Measurements from ENCODE around the gene SMARCC1.
"Not testable (repeated sequence)": the region's sequence is repeated elsewhere in the genome, so short reads cannot be mapped to it uniquely, and the experiment has no call there.

The SMARCC1 gene

GRCh38 chr3:47781685-47782445 lies at the start of gene SMARCC1:
TSS of gene SMARCC1 (minus strand) at chr3:47781893. CDS start at chr3:47781797, 96 bp downstream.
- peak; percentile 93 for DNase-seq

DNA sequence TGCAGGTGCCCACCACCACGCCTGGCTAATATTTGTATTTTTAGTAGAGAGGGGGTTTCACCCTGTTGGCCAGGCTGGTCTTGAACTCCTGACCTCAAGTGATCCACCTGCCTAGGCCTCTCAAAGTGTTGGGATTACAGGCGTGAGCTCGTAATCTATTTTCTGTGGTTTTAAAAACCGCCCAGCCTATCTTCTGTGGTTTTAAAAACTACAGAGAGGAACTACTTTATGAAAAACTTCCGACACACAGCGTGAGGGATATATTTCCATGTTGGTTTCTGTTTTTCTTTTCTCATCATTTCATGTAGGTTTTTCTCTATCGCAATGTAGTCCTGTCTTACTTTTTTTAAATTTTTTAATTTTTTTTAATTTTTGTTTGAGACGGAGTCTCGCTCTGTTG lies 47.8 kb upstream of the SMARCC1 start:
- DNase-seq, result not testable (repeated sequence)

DNA sequence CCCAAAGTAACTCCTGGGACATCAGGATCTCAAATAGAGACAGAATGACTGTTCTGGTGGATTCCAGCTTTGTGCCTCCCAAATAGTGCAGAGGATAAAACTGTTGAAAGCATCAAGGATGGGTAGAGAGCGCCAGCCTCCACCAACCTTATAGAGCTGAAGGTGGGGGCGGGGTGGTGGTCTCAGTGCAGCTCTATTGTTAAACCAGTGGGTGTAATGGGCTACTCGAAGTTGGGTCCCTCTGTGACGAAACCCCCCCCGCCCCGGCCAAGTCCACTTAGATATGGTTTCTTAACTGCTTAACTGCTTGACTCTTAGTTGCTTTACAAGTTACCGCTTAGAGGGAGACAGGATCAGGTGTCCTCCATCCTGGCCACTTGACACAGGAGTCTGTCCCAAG lies 43.9 kb upstream of the SMARCC1 start:
- no peak for DNase-seq

- DNase-seq, result peak; percentile 56
These were observed 43.1 kb upstream of the SMARCC1 start for GRCh38 chr3:47824541-47825473.

GRCh38 chr3:47817609-47818008 lies 35.9 kb upstream of the SMARCC1 start:
- DNase-seq, result no peak

GRCh38 chr3:47813551-47814177 lies 32.0 kb upstream of the SMARCC1 start:
- no peak for DNase-seq

- no peak for DNase-seq
These were observed 22.9 kb upstream of the SMARCC1 start for GRCh38 chr3:47804577-47804976.

- DNase-seq, result no peak
These were observed 21.9 kb upstream of the SMARCC1 start for GRCh38 chr3:47803480-47804025.

- peak; percentile 73 for DNase-seq
These were observed 21.2 kb upstream of the SMARCC1 start, which contains the start of gene DHX30 for GRCh38 chr3:47802734-47803479. TSS of gene DHX30 (plus strand) at chr3:47803138. CDS start at chr3:47810684, 7,546 bp downstream.

GRCh38 chr3:47799733-47800132 lies 18.0 kb upstream of the SMARCC1 start:
- no peak for DNase-seq

DNA sequence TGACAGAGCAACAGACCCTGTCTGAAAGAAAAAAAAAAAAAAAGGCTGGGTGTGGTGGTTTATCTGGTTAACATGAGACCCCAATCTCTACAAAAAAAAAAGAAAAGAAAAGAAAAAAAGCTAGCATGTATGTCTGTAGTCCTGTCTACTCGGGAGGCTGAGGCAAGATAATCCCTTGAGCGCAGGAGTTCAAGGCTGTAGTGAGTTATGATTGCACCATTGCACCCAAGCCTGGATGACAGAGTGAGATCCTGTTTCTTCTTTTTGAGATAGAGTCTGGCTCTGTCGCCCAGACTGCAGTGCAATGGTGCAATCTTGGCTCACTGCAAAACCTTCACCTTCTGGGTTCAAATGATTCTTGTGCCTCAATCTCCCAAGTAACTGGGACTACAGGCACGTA lies 12.9 kb upstream of the SMARCC1 start:
- DNase-seq, result no peak

DNA sequence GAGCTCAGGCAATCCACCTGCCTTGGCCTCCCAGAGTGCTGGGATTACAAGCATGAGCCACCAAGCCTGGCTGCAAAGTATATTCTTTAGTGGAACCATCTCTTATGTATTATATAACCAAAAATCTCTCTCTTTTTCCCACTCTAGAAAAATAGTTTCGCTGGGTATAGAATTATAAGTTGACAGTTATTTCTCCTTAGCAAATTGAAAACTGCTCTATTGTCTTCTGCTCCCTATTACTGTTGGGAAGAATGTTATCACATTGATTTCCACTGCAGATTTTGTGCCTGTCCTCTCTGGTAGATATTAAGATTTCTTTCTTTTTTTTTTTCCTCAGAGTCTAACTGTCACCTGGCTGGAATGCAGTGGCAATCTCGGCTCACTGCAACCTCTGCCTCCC lies 11.0 kb upstream of the SMARCC1 start:
- no peak for DNase-seq

- DNase-seq, result no peak
These were observed 9.6 kb upstream of the SMARCC1 start for GRCh38 chr3:47791193-47791855.

DNA sequence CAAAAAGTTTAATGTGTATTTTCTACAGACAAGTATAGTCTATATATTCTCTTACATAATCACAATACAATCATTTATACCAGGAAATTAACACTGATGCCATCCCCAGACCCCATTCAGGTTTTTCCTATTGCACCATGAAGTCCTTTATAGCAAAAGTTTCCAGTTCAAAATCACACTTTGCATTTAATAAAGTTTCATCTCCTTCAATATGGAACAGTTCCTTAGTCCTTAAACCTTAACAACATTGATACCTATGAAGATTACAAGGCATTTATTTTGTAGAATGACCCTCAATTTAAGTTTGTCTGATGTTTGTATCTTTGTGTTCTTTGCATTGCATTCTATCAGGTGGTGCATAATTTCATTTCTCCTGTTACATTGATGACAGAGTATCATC lies 2.0 kb upstream of the SMARCC1 start:
- DNase-seq, result no peak

DNA sequence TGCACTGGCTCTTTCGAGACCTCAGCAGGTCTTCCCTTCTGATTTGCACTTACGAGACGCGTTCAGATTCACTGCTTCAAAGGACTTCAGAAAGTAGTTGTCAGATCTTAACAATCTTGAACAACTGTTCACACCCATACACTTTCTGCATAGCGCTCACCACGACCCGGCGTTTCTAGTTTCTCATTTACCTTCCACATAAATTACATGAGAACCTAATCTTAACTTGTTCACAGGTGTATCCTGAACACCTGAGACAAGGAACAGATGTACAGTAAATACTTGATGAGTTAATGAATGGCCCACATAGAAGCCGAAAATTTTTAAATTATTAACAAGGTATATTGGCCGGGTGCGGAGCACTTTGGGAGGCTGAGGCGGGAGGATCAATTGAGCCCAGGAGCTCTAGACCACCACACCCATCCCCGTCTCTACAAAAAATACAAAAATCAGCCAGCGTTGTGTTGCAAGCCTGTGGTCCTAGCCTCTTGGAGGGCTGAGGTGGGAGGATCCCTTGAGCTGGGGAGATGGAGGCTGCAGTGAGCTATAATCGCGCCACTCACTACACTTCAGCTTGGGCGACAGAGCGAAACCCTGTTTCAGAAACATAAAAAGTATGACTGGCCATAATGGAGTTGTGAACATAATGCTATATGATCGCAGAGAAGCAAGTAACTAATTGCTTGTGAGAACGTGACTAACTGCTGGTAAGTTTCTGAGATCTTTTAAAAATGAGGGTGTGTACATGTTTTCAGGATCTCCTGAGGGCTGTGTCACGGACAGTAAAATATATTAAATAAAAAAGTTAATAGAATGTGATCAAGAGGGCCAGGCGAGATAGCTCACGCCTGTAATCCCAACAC lies 984 bp upstream of the SMARCC1 start:
- no peak for DNase-seq

- peak; percentile 57 for DNase-seq
These were observed 680 bp downstream of the SMARCC1 start for GRCh38 chr3:47780741-47781684.

DNA sequence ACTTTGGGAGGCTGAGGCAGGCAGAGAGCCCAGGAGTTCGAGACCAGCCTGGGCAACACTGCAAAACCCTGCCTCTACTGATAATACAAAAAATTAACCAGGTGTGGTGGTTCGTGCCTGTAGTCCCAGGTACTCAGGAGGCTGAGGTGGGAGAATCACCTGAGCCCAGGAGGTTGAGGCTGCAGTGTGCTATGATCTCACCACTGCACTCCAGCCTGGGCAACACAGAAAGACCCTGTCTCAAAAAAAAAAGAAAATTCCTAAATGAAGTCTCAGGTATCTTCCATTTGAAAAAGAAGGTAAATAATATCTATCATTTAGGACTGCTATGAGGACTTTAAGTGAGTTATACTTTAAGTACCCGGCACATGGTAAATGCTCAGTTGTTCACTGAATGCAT lies 2.9 kb downstream of the SMARCC1 start:
- DNase-seq, result no peak

DNA sequence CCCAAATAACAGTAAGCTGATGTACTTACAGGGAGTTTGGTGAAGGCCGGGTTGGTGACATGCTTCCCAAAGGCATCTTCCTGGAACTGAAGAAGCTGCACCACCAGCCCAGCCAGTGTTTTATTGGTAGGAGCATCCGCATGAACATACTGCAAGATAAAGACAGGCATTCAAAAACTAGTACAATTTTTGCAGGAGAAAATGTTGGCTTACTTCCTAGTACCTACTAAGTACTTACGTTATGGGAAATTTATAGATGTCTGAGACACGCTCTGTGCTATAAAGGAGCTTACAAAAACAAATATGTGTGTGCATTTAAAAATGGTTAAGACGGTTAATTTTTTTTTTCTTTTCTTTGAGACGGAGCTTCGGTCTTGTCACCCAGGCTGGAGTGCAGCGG lies 8.9 kb downstream of the SMARCC1 start:
- no peak for DNase-seq

GRCh38 chr3:47772047-47772446 lies 9.6 kb downstream of the SMARCC1 start:
- no peak for DNase-seq

DNA sequence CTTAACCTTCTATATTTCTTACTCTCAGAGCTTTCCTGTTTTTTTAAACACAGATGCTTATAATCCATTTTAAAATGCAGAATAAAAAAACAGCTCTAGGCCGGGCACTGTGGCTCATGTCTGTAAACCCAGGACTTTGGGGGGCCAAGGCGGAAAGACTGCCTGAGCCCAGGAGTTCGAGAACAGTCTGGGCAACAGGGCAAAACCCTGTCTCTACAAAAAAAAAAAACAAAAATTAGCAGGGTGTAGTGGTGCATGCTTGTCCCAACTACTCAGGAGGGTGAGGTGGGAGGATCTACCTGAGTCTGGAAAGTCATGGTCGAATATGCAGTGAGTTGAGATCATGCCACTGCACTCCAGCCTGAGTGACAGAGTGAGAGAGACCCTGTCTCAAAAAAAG lies 15.5 kb downstream of the SMARCC1 start:
- no peak for DNase-seq
